GM12892 (cell line): ENCODE measurements around the gene PRIMPOL.

Experiments
- DNase-seq: peaks from one replicate; pipeline ENCODE4 v3.0.0; 2011; ENCODE audit not compliant: insufficient read length
- FAIRE-seq: peaks from 2 replicates; lab custom pipeline; 2011; peaks lifted over from hg19 to GRCh38; lab: Jason Lieb, UNC
- POLR2A ChIP-seq: IDR thresholded peaks from 2 replicates; pipeline ENCODE4 v1.6.1; 2011; ENCODE audit warnings: low read depth, low read length, control low read depth
- POLR2AphosphoS5 ChIP-seq: IDR thresholded peaks from 2 replicates; pipeline ENCODE4 v1.6.1; 2011; ENCODE audit warnings: low read depth, low read length, control low read depth
- TAF1 ChIP-seq: IDR thresholded peaks from 2 replicates; pipeline ENCODE4 v1.6.1; 2011; ENCODE audit warnings: low read depth, mild to moderate bottlenecking, control low read depth, low read length, borderline replicate concordance

Gene PRIMPOL

GRCh38 chr4:184675821-184676492, 26.4 kb downstream of the PRIMPOL start:
- FAIRE-seq (no peak), DNase-seq (no peak)
- TF ChIP-seq TAF1 (no peak), POLR2AphosphoS5 (no peak), POLR2A (no peak)

GRCh38 chr4:184680698-184681097, 31.2 kb downstream of the PRIMPOL start:
- DNase-seq (no peak), FAIRE-seq (no peak)
- TF ChIP-seq POLR2AphosphoS5 (no peak), POLR2A (no peak), TAF1 (no peak)

- TF ChIP-seq POLR2A, result no peak
- no peak for TF ChIP-seq POLR2AphosphoS5
- no peak for TF ChIP-seq TAF1
- DNase-seq, result no peak
- FAIRE-seq, result no peak
These were observed 32.4 kb downstream of the PRIMPOL start for GRCh38 chr4:184681916-184682315.

- DNase-seq (no peak), FAIRE-seq (no peak)
- TF ChIP-seq POLR2AphosphoS5 (no peak), POLR2A (no peak), TAF1 (no peak)
These were observed 35.1 kb downstream of the PRIMPOL start for GRCh38 chr4:184684491-184685189.

GRCh38 chr4:184688005-184688404, 38.5 kb downstream of the PRIMPOL start:
- FAIRE-seq (no peak), DNase-seq (no peak)

GRCh38 chr4:184688447-184688846, 38.9 kb downstream of the PRIMPOL start:
- no peak for TF ChIP-seq POLR2AphosphoS5
- no peak for TF ChIP-seq POLR2A
- no peak for TF ChIP-seq TAF1
- DNase-seq (no peak), FAIRE-seq (no peak)

More at GRCh38 chr4:184688005-184688404, 38.5 kb downstream of the PRIMPOL start:
- TF ChIP-seq POLR2AphosphoS5, result no peak
- no peak for TF ChIP-seq TAF1
- no peak for TF ChIP-seq POLR2A

GRCh38 chr4:184689681-184690080, 40.1 kb downstream of the PRIMPOL start:
- DNase-seq (no peak), FAIRE-seq (no peak)
- TF ChIP-seq TAF1 (no peak), POLR2AphosphoS5 (no peak), POLR2A (no peak)

GRCh38 chr4:184693056-184693455, 43.5 kb downstream of the PRIMPOL start:
- DNase-seq, result no peak
- peak; percentile 9 for FAIRE-seq
- TF ChIP-seq TAF1 (no peak), POLR2AphosphoS5 (no peak), POLR2A (no peak)

- TF ChIP-seq POLR2AphosphoS5 (no peak), TAF1 (no peak), POLR2A (no peak)
- no peak for DNase-seq
- no peak for FAIRE-seq
These were observed 44.9 kb downstream of the PRIMPOL start for GRCh38 chr4:184694412-184694956.

GRCh38 chr4:184695178-184695896, 45.8 kb downstream of the PRIMPOL start:
- FAIRE-seq (no peak), DNase-seq (no peak)
- no peak for TF ChIP-seq TAF1
- TF ChIP-seq POLR2A, result no peak
- no peak for TF ChIP-seq POLR2AphosphoS5

GRCh38 chr4:184697956-184698355, 48.4 kb downstream of the PRIMPOL start:
- FAIRE-seq (no peak), DNase-seq (no peak)
- no peak for TF ChIP-seq POLR2AphosphoS5
- no peak for TF ChIP-seq TAF1
- TF ChIP-seq POLR2A, result no peak
